Stomach (tissue), 4 donors: ENCODE measurements around the gene UPF1.

ENCODE experiments used
- CTCF ChIP-seq, 7 experiments: fragments of 450-650 bp in 4 of 7; fragments of 200-600 bp in 3 of 7; sonication (generic) in 3 of 7; IDR thresholded peaks; one replicate each; pipeline ENCODE4 v1.5.1; 2016 to 2019; ENCODE audit warnings: antibody characterized with exemption in 7 of 7, control low read depth in 2 of 7, mild to moderate bottlenecking in 1 of 7
- EP300 ChIP-seq: sonication (generic); formaldehyde crosslinking; IDR thresholded peaks from one replicate; pipeline ENCODE4 v1.6.1; 2017; ENCODE audit warnings: antibody characterized with exemption
- POLR2A ChIP-seq, 4 donors: fragments of 450-650 bp; IDR thresholded peaks; one replicate each; pipeline ENCODE4 v1.6.1; 2016; ENCODE audit warnings: antibody characterized with exemption in 4 of 4, control low read depth in 2 of 4, mild to moderate bottlenecking in 1 of 4, moderate library complexity in 1 of 4
- POLR2AphosphoS5 ChIP-seq, 3 donors: sonication (generic); formaldehyde crosslinking; IDR thresholded peaks; one replicate each; pipeline ENCODE4 v1.6.1; 2016; ENCODE audit warnings: antibody characterized with exemption in 3 of 3

- TF ChIP-seq CTCF (IDR thresholded peaks at IDR 0.05) (no peak), EP300 (no peak), POLR2AphosphoS5 (IDR thresholded peaks at IDR 0.05) (no peak), POLR2A (IDR thresholded peaks at IDR 0.05) (no peak)
Measured at GRCh38 chr19:18901491-18901890, 69.7 kb downstream of the UPF1 start.
